NB4 (cell line): ENCODE data around the gene FLACC1.

Experiments
- CTCF ChIP-seq: IDR thresholded peaks from one replicate; pipeline ENCODE4 v1.5.1; 2012; ENCODE audit warnings: low read depth, low read length
- MAX ChIP-seq: IDR thresholded peaks from 2 replicates; pipeline ENCODE4 v1.6.1; 2011; ENCODE audit warnings: low read depth, low read length
- POLR2A ChIP-seq: IDR thresholded peaks from 2 replicates; pipeline ENCODE4 v1.6.1; 2011; ENCODE audit warnings: mild to moderate bottlenecking; ENCODE audit not compliant: insufficient read length; ENCODE audit errors: extremely low read depth

GRCh38 chr2:201279079-201279478, 78.1 kb downstream of the FLACC1 start:
- no peak for TF ChIP-seq CTCF
- TF ChIP-seq POLR2A = no peak
- TF ChIP-seq MAX = no peak
